Breast epithelium (tissue), 4 donors: ENCODE data around the gene NOL4L. TPM values are rescaled to one million over a fixed set of nuclear protein-coding genes. Genes with fewer than 3 reads are reported as not detected.

Source experiments
- DNase-seq, 2 donors: peaks; one replicate each; pipeline ENCODE4 v3.0.0-alpha.2; 2019; ENCODE audit warnings: low spot score in 2 of 2
- H3K27ac ChIP-seq, 2 donors: fragments of 200-600 bp; sonication (generic) in 1 of 2; one replicate each; pipeline ENCODE4 v1.5.1; 2016 to 2019; ENCODE audit warnings: mild to moderate bottlenecking in 1 of 2
- H3K27me3 ChIP-seq, 2 donors: fragments of 200-600 bp; sonication (generic) in 1 of 2; one replicate each; pipeline versions ENCODE4 v1.5.1 to v1.6.0; 2017 to 2019; ENCODE audit warnings: control low read depth in 1 of 2, mild to moderate bottlenecking in 1 of 2
- H3K36me3 ChIP-seq: fragments of 200-600 bp; one replicate; pipeline ENCODE4 v1.5.1; 2019
- H3K4me1 ChIP-seq, 2 donors: fragments of 200-600 bp; sonication (generic); one replicate each; pipeline ENCODE4 v1.5.1; 2016 to 2019; ENCODE audit warnings: control low read depth in 1 of 2
- H3K4me3 ChIP-seq, 3 donors: fragments of 200-600 bp; sonication (generic); 1 replicate in 2 of 3; 2 replicates in 1 of 3; pipeline ENCODE4 v1.5.1; 2016 to 2019; ENCODE audit warnings: mild to moderate bottlenecking in 3 of 3, moderate library complexity in 2 of 3
- H3K9me3 ChIP-seq, 2 donors: fragments of 200-600 bp; sonication (generic) in 1 of 2; one replicate each; pipeline ENCODE4 v1.5.1; 2016 to 2019; ENCODE audit warnings: control low read depth in 1 of 2
- CTCF ChIP-seq, 3 donors: fragments of 450-650 bp; IDR thresholded peaks; one replicate each; pipeline ENCODE4 v1.5.1; 2016 to 2017; ENCODE audit warnings: antibody characterized with exemption in 3 of 3, mild to moderate bottlenecking in 3 of 3, moderate library complexity in 3 of 3
- POLR2A ChIP-seq: fragments of 450-650 bp; IDR thresholded peaks from one replicate; pipeline ENCODE4 v1.6.1; 2016; ENCODE audit warnings: antibody characterized with exemption, mild to moderate bottlenecking, moderate library complexity
- POLR2AphosphoS5 ChIP-seq, 3 donors: sonication (generic); formaldehyde crosslinking; IDR thresholded peaks; one replicate each; pipeline ENCODE4 v1.6.1; 2017; ENCODE audit warnings: antibody characterized with exemption in 3 of 3
- intact Hi-C: fragments of 100-400 bp; cut with DNase I; formaldehyde crosslinking; loops from one replicate; pipeline ENCODE4 v1.15.1; 2023; ENCODE audit warnings: low total_unique reads
- total RNA-seq, 3 donors: library from RNA; depleted of rRNA; stranded (reverse); fragments of >200 nt; gene quantifications; one replicate each; pipeline ENCODE4 v1.1.0, GENCODE V29; 2016

The NOL4L gene
- total RNA-seq, 3 donors from 2014 or later = 3.7 to 18.4 (median 15.8) TPM

DNA sequence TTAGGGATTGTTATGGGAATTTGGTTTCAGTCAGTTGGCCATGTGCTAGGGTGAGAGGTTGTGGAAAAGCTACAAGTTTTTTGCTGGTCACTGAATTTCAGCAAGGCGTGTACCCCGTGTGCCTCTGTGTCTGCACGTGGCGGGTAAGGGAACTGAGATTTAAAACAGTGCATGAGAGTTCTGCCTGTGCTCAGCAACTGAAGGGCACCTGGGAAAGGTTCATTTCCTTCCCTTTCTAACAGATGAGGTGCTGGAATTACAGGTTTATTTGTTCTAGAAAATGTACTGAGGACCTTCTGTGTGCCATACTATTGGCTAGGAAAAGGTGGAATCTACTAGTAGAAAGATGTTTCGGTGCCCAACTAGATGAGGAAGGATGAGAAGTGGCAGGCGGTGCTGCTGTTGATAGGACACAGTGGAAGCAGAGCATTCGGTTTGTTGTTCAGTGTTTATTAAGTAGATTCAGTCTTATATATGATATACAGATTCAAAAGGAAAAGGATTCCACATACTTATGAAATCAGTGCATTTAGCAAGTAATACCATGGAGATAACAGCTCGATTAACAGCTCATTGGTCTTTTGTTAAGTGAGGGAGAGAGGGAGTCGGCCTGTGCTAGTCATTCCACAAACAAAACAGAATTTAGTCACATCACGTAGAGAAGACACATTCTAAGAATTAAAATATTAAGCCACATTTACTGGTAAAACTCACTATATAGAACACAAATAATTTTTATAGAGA is 142.3 kb downstream of the NOL4L start:
- no peaks in the 10 kb centered on the region for H3K9me3 ChIP-seq
- no peaks in the 10 kb centered on the region for H3K27me3 ChIP-seq
- TF ChIP-seq CTCF (IDR thresholded peaks at IDR 0.05) = no peak
- TF ChIP-seq POLR2A = no peak
- TF ChIP-seq POLR2AphosphoS5 (IDR thresholded peaks at IDR 0.05) = no peak
- H3K4me1 ChIP-seq = peaks cover 0 to 15% of the 10 kb centered on the region in 2 donors
- no peak overlapping the region for H3K27ac ChIP-seq
- no peaks in the 10 kb centered on the region for H3K36me3 ChIP-seq
- intact Hi-C loops = no loop called here
- no peak overlapping the region for H3K4me3 ChIP-seq
- no peak for DNase-seq

- Histone ChIP-seq H3K4me3 (no peak overlapping the region), H3K27ac (no peak overlapping the region), H3K27me3 (no peaks in the 10 kb centered on the region), H3K9me3 (no peaks in the 10 kb centered on the region), H3K36me3 (peaks cover 4% of the 10 kb centered on the region), H3K4me1 (peaks cover 0 to 12% of the 10 kb centered on the region in 2 donors)
- no peak for TF ChIP-seq CTCF (IDR thresholded peaks at IDR 0.05)
- no peak for TF ChIP-seq POLR2A
- TF ChIP-seq POLR2AphosphoS5 (IDR thresholded peaks at IDR 0.05) = no peak
- no peak for DNase-seq
- intact Hi-C loops = no loop called here
Observed at GRCh38 chr20:32441638-32442037, 143.5 kb downstream of the NOL4L start.

GRCh38 chr20:32440758-32441078 is 144.4 kb downstream of the NOL4L start:
- Histone ChIP-seq H3K4me3 (no peak overlapping the region), H3K36me3 (peaks cover 4% of the 10 kb centered on the region), H3K9me3 (no peaks in the 10 kb centered on the region), H3K27me3 (no peaks in the 10 kb centered on the region), H3K27ac (no peak overlapping the region), H3K4me1 (peaks cover 0 to 2% of the 10 kb centered on the region in 2 donors)
- peak in 1 of 2 donors; percentile 9 for DNase-seq
- no peak for TF ChIP-seq POLR2AphosphoS5 (IDR thresholded peaks at IDR 0.05)
- no peak for TF ChIP-seq POLR2A
- no peak for TF ChIP-seq CTCF (IDR thresholded peaks at IDR 0.05)
- intact Hi-C loops = no loop called here

DNA sequence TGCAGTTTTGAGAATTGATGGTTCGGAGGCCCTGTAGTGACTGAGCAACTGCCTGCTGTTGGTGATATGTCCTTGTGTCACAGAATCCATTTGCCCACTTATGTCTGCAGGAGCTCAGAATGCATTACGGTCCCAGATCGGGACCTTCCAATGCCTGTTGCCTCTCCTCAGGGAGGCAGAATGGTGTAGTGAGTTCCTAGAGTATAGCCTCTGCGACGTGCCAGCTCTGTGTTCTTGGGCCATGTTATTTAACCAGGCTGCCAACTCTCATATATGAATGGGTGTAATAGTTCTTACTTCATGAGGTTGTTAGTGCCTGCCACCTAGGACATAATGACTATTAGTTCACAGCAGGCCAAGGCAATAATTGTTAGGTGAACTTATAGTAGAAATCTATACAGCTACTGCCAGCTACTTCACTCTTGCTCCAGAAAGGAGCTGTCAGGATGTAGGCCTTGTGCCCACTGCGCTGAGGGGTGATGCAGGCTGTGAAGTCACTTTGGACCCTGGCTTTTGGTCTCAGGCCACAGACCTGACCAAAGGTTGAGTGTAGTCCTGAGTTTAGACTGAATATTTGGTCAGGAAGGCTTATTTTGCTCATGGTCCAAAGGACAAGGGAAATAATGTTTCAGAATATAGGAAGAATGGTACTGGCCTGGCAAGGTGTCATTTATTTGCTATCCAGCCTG is 144.9 kb downstream of the NOL4L start:
- Histone ChIP-seq H3K36me3 (peaks cover 9% of the 10 kb centered on the region), H3K27me3 (no peaks in the 10 kb centered on the region), H3K4me1 (no peaks in the 10 kb centered on the region), H3K27ac (no peak overlapping the region), H3K9me3 (no peaks in the 10 kb centered on the region), H3K4me3 (no peak overlapping the region)
- intact Hi-C loops = no loop called here
- DNase-seq = no peak
- no peak for TF ChIP-seq POLR2AphosphoS5 (IDR thresholded peaks at IDR 0.05)
- no peak for TF ChIP-seq CTCF (IDR thresholded peaks at IDR 0.05)
- TF ChIP-seq POLR2A = no peak

DNA sequence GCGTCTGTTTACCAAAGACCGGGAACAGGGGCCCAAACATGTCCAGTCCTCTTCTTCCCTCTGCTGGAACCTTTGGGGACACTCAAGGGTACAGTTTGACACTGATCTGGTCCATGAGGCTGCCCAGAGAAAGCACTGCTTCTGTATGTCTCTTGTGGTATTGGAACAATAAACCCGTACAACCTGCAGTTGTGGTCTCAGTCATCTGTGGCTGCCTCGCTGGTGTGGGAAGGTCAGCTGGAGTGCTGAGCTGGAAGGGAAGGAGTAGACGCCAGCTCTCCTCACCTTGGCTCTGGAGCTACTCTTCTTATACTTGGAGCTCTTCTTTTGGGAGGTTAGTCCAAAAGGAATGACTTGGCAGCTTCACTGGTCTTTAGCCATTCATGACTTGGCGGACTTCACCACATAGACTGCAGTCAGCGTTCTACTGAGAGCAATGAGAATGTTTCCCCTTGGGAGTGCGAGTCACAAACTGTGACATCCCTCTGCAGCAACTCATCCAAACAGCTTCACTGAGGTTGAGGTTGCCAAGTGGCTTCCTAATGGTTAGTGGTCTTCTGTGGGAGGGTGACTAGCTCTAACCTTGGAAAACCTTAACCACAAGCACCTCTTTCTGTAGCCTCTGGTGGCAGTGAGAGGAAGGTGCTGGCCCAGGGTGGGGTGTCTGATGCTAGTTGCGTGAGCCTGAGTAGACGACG is 145.9 kb downstream of the NOL4L start:
- Histone ChIP-seq H3K27ac (no peak overlapping the region), H3K4me1 (no peaks in the 10 kb centered on the region), H3K36me3 (peaks cover 17% of the 10 kb centered on the region), H3K4me3 (no peak overlapping the region), H3K9me3 (no peaks in the 10 kb centered on the region), H3K27me3 (no peaks in the 10 kb centered on the region)
- intact Hi-C loops = no loop called here
- peak in 1 of 2 donors; percentile 13 for DNase-seq
- TF ChIP-seq POLR2A (no peak), POLR2AphosphoS5 (IDR thresholded peaks at IDR 0.05) (no peak), CTCF (IDR thresholded peaks at IDR 0.05) (no peak)
